Measurements from ENCODE around the gene LRRC2. TPM values are rescaled to one million over a fixed set of nuclear protein-coding genes. Genes with fewer than 3 reads are reported as not detected.

The LRRC2 gene
- total and polyA plus RNA-seq, 9 of the 15 experiments (the other 6 are each of a cell fraction or from before 2014, with no cell fraction given): 0.01 to 0.04 (median 0.03) TPM; not detected in 5

GRCh38 chr3:46492890-46493547, 73.1 kb downstream of the LRRC2 start (continued):
- TF ChIP-seq MLLT1 (IDR thresholded peaks at IDR 0.05): no peak
- no peak for TF ChIP-seq EHMT2 (IDR thresholded peaks at IDR 0.05)
- TF ChIP-seq RBM34 (IDR thresholded peaks at IDR 0.05; ENCODE audit: borderline replicate concordance, insufficient read depth, low read length): no peak
- no peak for TF ChIP-seq ZNF586 (CRISPR knock-in tag; conservative IDR thresholded peaks at IDR 0.05)
- TF ChIP-seq DPF2 (IDR thresholded peaks at IDR 0.05): peak; percentile 77
- TF ChIP-seq ZNF395 (CRISPR knock-in tag; IDR thresholded peaks at IDR 0.05): no peak
- TF ChIP-seq KDM1A (IDR thresholded peaks at IDR 0.05): no peak
- TF ChIP-seq TARDBP (IDR thresholded peaks at IDR 0.05): no peak
- TF ChIP-seq ZEB2 (IDR thresholded peaks at IDR 0.05): peak; percentile 96
- 0 out of 4 replicates have a peak, but pooled peaks of 1 of the 2 experiments have one; percentile 9 for TF ChIP-seq NRF1 (conservative IDR thresholded peaks at IDR 0.05 in 1 of 2, IDR thresholded peaks at IDR 0.05 in 1 of 2)
- TF ChIP-seq CBX3 (IDR thresholded peaks at IDR 0.05; ENCODE audit: borderline replicate concordance in 1 of 2, low read length in 2 of 2): no peak
- no peak for TF ChIP-seq MAX (CRISPR knock-in tag; IDR thresholded peaks at IDR 0.05)
- no peak for TF ChIP-seq GATAD2A (IDR thresholded peaks at IDR 0.05)
- no peak; the same call in 1 of the 2 replicates for TF ChIP-seq ATF7 (IDR thresholded peaks at IDR 0.05)
- no peak for TF ChIP-seq MIER1 (IDR thresholded peaks at IDR 0.05; ENCODE audit: low read depth)
- no peak for TF ChIP-seq ID3 (CRISPR knock-in tag; IDR thresholded peaks at IDR 0.05)
- TF ChIP-seq ID3 (tag; IDR thresholded peaks at IDR 0.05): no peak
- no peak for TF ChIP-seq PURB (CRISPR knock-in tag; IDR thresholded peaks at IDR 0.05; ENCODE audit: low read depth)
- TF ChIP-seq ATF6 (CRISPR knock-in tag; IDR thresholded peaks at IDR 0.05): no peak
- no peak for TF ChIP-seq MYC (IDR thresholded peaks at IDR 0.05; ENCODE audit: low read depth, low read length)
- TF ChIP-seq MYC (CRISPR knock-in tag; IDR thresholded peaks at IDR 0.05; ENCODE audit: borderline replicate concordance, low read depth): no peak
- no peak for TF ChIP-seq ZNF830 (CRISPR knock-in tag; IDR thresholded peaks at IDR 0.05)
- TF ChIP-seq ZBTB17 (CRISPR knock-in tag; IDR thresholded peaks at IDR 0.05): no peak
- no peak for TF ChIP-seq TCFL5 (CRISPR knock-in tag; conservative IDR thresholded peaks at IDR 0.05)
- no peak for TF ChIP-seq SP2 (IDR thresholded peaks at IDR 0.05; ENCODE audit: extremely low read depth, low read depth, low read length, poor library complexity, severe bottlenecking)
